LNCaP clone FGC (cell line): ENCODE data around the gene MTPN.

Source experiments
- DNase-seq: peaks from one replicate; pipeline ENCODE4 v3.0.0-alpha.2; 2011; ENCODE audit warnings: low read depth
- H3K4me3 ChIP-seq: 2 replicates; pipeline ENCODE4 v1.5.1; 2011; ENCODE audit warnings: mild to moderate bottlenecking, low read depth, low read length, control low read depth
- TF ChIP-seq, protein P1 (sequence below): IDR thresholded peaks from 2 replicates; pipeline ENCODE4 v1.5.1; 2012; ENCODE audit warnings: mild to moderate bottlenecking; ENCODE audit not compliant: control insufficient read depth, insufficient read depth; ENCODE audit errors: extremely low read depth

The MTPN gene

DNA sequence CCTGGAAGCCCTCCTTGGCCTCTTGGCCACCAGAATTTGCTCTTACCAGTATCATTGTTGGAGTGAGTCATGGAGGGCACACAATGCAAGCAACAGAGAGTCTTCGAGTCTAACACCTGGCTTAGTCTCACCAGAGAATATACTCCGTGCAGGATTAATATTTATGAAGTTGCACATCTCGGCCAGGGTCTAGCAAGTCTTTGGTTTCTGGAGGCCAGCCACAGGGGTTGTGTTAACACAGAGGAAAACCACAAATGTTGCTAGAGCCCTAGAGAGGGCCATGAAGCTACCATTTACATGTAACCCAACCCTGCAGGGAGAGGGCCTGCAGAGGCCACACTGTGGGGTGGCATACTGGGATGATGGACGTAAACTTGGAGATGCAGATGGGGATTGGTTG, 71.8 kb downstream of the MTPN start:
- TF ChIP-seq, protein P1, sequence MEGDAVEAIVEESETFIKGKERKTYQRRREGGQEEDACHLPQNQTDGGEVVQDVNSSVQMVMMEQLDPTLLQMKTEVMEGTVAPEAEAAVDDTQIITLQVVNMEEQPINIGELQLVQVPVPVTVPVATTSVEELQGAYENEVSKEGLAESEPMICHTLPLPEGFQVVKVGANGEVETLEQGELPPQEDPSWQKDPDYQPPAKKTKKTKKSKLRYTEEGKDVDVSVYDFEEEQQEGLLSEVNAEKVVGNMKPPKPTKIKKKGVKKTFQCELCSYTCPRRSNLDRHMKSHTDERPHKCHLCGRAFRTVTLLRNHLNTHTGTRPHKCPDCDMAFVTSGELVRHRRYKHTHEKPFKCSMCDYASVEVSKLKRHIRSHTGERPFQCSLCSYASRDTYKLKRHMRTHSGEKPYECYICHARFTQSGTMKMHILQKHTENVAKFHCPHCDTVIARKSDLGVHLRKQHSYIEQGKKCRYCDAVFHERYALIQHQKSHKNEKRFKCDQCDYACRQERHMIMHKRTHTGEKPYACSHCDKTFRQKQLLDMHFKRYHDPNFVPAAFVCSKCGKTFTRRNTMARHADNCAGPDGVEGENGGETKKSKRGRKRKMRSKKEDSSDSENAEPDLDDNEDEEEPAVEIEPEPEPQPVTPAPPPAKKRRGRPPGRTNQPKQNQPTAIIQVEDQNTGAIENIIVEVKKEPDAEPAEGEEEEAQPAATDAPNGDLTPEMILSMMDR, result no peak
- H3K4me3 ChIP-seq, result no peak overlapping the region
- DNase-seq, result no peak

DNA sequence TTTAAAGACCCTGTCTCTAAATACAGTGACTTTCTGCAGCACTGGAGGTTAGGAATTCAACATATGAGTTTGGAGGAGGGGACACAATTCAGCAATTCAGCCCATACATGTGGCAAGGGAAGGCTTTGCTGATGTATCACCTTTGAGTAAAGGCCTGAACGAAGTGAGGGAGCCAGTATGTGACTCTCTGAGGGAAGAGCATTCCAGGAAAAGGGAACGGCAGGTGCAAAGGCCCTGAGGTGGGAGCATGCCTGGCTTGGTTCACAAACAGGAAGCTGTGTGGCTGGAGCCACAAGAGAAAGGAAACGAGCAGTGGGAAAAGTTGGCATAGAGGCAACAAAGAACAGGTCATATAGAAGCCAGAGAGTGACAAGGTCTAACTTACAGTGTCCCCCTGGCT, 72.9 kb downstream of the MTPN start:
- no peak overlapping the region for H3K4me3 ChIP-seq
- TF ChIP-seq, protein P1, result no peak
- DNase-seq, result no peak

DNA sequence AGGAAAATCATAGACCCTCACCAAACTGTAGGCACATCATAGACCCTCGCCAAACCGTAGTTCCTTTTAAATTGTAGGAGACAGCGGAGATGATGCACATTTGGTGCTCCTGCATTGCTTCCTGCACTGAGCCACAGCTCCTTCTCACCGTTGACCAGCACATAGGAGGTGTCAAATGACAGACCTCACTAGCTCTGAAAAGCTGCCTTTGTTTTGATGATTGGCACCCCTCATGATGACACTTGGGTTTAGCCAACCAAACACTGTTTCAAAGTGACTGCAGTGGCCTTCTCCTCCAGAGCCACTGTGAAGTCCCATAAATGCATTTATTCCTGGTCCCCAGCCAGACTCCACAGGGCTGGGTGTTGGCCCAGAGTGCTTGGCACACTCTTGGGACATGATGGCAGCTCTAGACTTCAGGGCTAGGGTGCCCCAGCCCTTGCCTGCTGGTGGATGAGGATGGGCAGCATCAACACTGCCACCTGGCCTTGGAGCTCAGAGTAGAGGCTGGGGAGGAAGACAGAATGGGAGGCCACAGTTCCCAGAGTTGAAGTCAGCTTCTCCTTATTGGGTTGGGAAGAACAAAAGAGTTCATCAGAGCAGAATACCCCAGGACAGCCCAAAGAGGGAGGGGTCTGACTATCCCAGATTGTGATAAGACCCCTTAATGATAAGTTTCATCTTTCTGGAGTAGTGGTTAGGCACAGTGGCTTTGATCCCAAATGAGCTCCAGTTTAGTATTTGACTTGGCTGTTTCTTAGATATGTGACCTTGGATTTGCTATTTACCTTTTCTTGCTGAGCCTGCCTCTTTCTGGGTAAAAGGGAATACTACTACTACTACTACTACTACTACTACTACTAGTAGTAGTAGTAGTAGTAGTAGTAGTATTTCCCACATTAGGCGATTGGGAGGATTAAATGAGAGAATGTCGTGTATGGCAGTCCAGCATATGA, 75.3 kb downstream of the MTPN start:
- H3K4me3 ChIP-seq, result no peak overlapping the region
- DNase-seq, result no peak
- TF ChIP-seq, protein P1, result no peak

DNA sequence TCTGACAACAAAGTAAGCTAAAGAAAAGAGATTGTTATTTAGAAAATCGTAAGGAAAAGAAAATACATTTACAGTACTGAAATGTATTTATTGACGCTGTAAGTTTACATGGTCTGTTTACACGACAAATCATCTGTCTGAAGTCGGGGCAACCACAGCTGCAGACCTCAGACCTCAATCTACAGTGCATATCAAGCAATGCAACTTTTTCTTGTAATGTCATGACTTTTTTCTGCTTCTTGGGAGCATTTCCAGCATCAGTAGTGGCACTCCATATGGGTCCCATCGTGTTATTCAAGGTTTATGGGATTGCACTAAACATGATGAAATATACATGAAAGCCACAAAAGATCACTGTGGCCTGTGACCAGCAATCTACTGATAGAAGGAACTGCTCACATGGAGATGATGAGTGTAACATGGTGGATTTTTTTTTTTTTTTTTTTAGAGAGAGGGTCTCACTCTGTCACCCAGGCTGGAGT, 77.1 kb downstream of the MTPN start:
- TF ChIP-seq, protein P1, result no peak
- no peak for DNase-seq
- no peak overlapping the region for H3K4me3 ChIP-seq

DNA sequence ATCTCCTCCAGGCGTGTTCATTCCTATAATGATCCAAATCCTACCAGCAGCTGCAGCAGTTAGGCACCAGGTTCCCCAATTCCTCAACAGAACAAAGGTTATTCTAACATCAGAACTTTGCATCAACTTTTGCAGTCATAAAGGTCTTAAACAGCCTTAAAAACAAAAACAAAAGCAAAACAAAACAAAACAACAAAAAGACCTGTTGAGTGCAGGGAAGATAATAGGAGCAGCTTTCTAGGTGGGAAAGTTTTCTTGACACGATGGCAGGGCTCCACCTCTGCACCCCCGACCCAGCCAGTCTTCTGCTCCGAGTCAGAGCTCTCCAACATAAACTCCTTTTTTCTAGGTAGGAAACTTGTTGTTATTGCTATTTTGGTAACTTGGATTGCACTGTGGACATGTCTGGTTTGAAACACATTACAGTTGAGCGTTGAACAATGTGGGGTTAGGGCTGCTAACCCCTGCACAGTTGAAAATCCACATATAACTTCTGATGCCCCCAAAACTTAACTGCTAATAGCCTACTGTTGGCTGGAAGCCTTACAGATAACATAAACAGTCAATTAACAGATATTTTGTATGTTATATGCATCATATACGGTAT, 77.6 kb downstream of the MTPN start:
- DNase-seq, result no peak
- H3K4me3 ChIP-seq, result no peak overlapping the region
- TF ChIP-seq, protein P1, result no peak

DNA sequence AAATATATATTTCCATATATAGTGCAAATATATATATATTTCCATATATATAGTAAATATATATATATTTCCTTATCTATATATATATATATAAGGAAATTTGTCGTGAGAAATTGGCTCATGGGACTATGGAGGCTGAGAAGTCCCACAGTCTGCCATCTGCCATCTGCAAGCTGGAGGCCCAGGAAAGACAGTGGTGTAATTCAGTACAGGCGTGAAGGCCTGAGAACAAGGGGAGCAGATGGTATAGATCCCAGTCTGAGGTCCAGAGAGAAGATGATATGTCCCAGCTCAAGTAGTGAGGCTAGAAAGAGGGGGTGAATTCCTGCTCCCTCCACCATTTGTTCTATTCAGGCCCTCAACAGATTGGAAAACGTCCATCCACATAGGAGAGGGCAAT, 78.9 kb downstream of the MTPN start:
- DNase-seq, result no peak
- TF ChIP-seq, protein P1, result no peak
- H3K4me3 ChIP-seq, result no peak overlapping the region
